ENCODE data around the gene FLRT2. TPM values are rescaled to one million over a fixed set of nuclear protein-coding genes. Genes with fewer than 3 reads are reported as not detected.

The FLRT2 gene
- total RNA-seq, 1 experiment from 2014 or later, result 0.17 TPM

- TF ChIP-seq TCF7L2 (IDR thresholded peaks at IDR 0.05; ENCODE audit: borderline replicate concordance, extremely low read depth, insufficient read depth, insufficient read length) (no peak), ZNF274 (IDR thresholded peaks at IDR 0.05; ENCODE audit: low read depth, low read length) (no peak), FOSL1 (IDR thresholded peaks at IDR 0.05; ENCODE audit: low read depth) (no peak), REST (IDR thresholded peaks at IDR 0.05; ENCODE audit: low read depth) (no peak), MAX (IDR thresholded peaks at IDR 0.05) (no peak), ZFX (IDR thresholded peaks at IDR 0.05) (no peak), CBX3 (IDR thresholded peaks at IDR 0.05; ENCODE audit: low read depth) (no peak), SRF (IDR thresholded peaks at IDR 0.05; ENCODE audit: low read depth) (no peak), CEBPB (IDR thresholded peaks at IDR 0.05; ENCODE audit: low read depth) (no peak), EZH2phosphoT487 (IDR thresholded peaks at IDR 0.05; ENCODE audit: borderline replicate concordance) (no peak), POLR2AphosphoS5 (IDR thresholded peaks at IDR 0.05; ENCODE audit: low read depth, low read length) (no peak), POLR2A (IDR thresholded peaks at IDR 0.05; ENCODE audit: borderline replicate concordance, extremely low read depth, insufficient read depth, insufficient read length) (no peak), SIN3A (IDR thresholded peaks at IDR 0.05; ENCODE audit: low read depth) (no peak), ELF1 (IDR thresholded peaks at IDR 0.05; ENCODE audit: borderline replicate concordance, low read depth) (no peak), EZH2 (IDR thresholded peaks at IDR 0.05) (no peak)
- H3K36me3 ChIP-seq (ENCODE audit: control insufficient read depth in 1 of 2, insufficient read depth in 2 of 2, low read length in 2 of 2), result no peaks in the 10 kb centered on the region
- no TSS peak for BruUV-seq (replicated peaks)
- H3K9me2 ChIP-seq (ENCODE audit: insufficient read depth), result no peaks in the 10 kb centered on the region
- no peak overlapping the region for H3K9ac ChIP-seq (ENCODE audit: low read length)
- ChIA-PET RAD21 (ENCODE audit: low non-redundant PET in 1 of 2, low total read pairs in 2 of 2, uncharacterized antibody in 2 of 2, unreplicated experiment in 2 of 2) (no interaction called here), POLR2A (no interaction called here), CTCF (no interaction called here)
- H4K20me1 ChIP-seq (ENCODE audit: insufficient read depth), result no peaks in the 10 kb centered on the region
- intact Hi-C loops (cut with micrococcal nuclease), result no loop called here
- H3K27me3 ChIP-seq (ENCODE audit: insufficient read depth, low read length), result no peaks in the 10 kb centered on the region
- H3K4me3 ChIP-seq (replicated peaks in 1 of 2; ENCODE audit: low read depth in 1 of 2, low read length in 2 of 2), result no peak overlapping the region
- no peak for DNase-seq (ENCODE audit: low read depth, low spot score)
- no peak overlapping the region for H3K27ac ChIP-seq (ENCODE audit: low read depth, low read length)
- ATAC-seq, result no peak
- no peak overlapping the region for H3K4me2 ChIP-seq (ENCODE audit: low read length)
- peaks cover 14 to 16% of the 10 kb centered on the region in 2 experiments; a peak in 2 of 4 replicates for H3K9me3 ChIP-seq (ENCODE audit: control insufficient read depth in 1 of 2, insufficient read depth in 1 of 2, low read depth in 1 of 2, low read length in 2 of 2)
- no peaks in the 10 kb centered on the region for H3K4me1 ChIP-seq (ENCODE audit: control insufficient read depth in 1 of 2, insufficient read depth in 2 of 2, low read length in 2 of 2)
- no peaks in the 10 kb centered on the region for H3K79me2 ChIP-seq (ENCODE audit: insufficient read depth, low read length)
- H2AFZ ChIP-seq (ENCODE audit: low read depth, low read length, poor library complexity, severe bottlenecking), result no peak overlapping the region
Observed at GRCh38 chr14:85546390-85546789, 16.4 kb downstream of the FLRT2 start.

All from HCT116 (cell line).